GM12878 (cell line): ENCODE measurements around the gene CDH4. TPM values are rescaled to one million over a fixed set of nuclear protein-coding genes. Genes with fewer than 3 reads are reported as not detected.

Experiments used
- ATAC-seq: fragments of 200-7000 bp; cut with Tn5 transposase; 3 replicates; pipeline ENCODE4 v1.9.1; 2020; ENCODE audit warnings: mild to moderate bottlenecking, moderate library complexity
- BruUV-seq: library from RNA; stranded (reverse); fragments of 400-500 nt; replicated peaks from 2 replicates; lab custom pipeline; 2021; lab: Mats Ljungman, UMichigan
- CTCF ChIA-PET: fragments of 300-600 bp; sonication (Branson Sonifier 250); formaldehyde crosslinking; extraction: SDS; loops from one replicate; lab custom pipeline; 2021; ENCODE audit warnings: inconsistent platforms; lab: Yijun Ruan, JAX
- POLR2A ChIA-PET: fragments of 350-600 bp; formaldehyde crosslinking; extraction: SDS; loops from one replicate; lab custom pipeline; 2021; ENCODE audit warnings: inconsistent platforms; lab: Charles Lee
- RAD21 ChIA-PET: fragments of 300-600 bp; sonication (Branson Sonifier 250); formaldehyde crosslinking; loops from one replicate; lab custom pipeline; 2023; ENCODE audit warnings: antibody characterized with exemption; ENCODE audit not compliant: unreplicated experiment; lab: Charles Lee
- SMC1A ChIA-PET: fragments of 300-600 bp; sonication (Branson Sonifier 250); formaldehyde crosslinking; loops from one replicate; lab custom pipeline; 2023; ENCODE audit not compliant: unreplicated experiment, uncharacterized antibody; lab: Charles Lee
- DNase-seq: peaks from one replicate; pipeline ENCODE4 v3.0.0-alpha.2; 2011; ENCODE audit warnings: low read depth, low spot score
- FAIRE-seq: peaks from 3 replicates; lab custom pipeline; 2011; peaks lifted over from hg19 to GRCh38; lab: Jason Lieb, UNC
- H2AFZ ChIP-seq: 2 replicates; pipeline ENCODE4 v1.6.0; 2011; ENCODE audit warnings: low read depth, low read length, control low read depth; ENCODE audit not compliant: control insufficient read depth
- H3K27ac ChIP-seq: 2 replicates; pipeline ENCODE4 v1.5.1; 2011; ENCODE audit warnings: control low read depth; ENCODE audit not compliant: control insufficient read depth, insufficient read depth
- H3K27me3 ChIP-seq, 2 experiments: replicated peaks in 1 of 2; 2 replicates each; pipeline versions ENCODE4 v1.6.0 to v1.6.1; 2011; ENCODE audit warnings: low read length in 1 of 2; ENCODE audit not compliant: control insufficient read depth in 2 of 2, insufficient read depth in 2 of 2
- H3K36me3 ChIP-seq, 2 experiments: 2 replicates each; pipeline ENCODE4 v1.5.1; 2011; ENCODE audit warnings: low read length in 1 of 2; ENCODE audit not compliant: control insufficient read depth in 2 of 2, insufficient read depth in 2 of 2
- H3K4me1 ChIP-seq: 2 replicates; pipeline ENCODE4 v1.6.1; 2011; ENCODE audit warnings: mild to moderate bottlenecking, low read length, moderate library complexity, mixed read lengths; ENCODE audit not compliant: control insufficient read depth, insufficient read depth
- H3K4me2 ChIP-seq: 2 replicates; pipeline ENCODE4 v1.6.0; 2011; ENCODE audit warnings: control low read depth; ENCODE audit not compliant: control insufficient read depth, insufficient read depth
- H3K4me3 ChIP-seq: fragments of 200-600 bp; sonication (generic); 2 replicates; pipeline ENCODE4 v1.5.1; 2016
- H3K79me2 ChIP-seq: 2 replicates; pipeline ENCODE4 v1.6.0; 2011; ENCODE audit warnings: low read length; ENCODE audit not compliant: control insufficient read depth, insufficient read depth
- H3K9ac ChIP-seq: 2 replicates; pipeline ENCODE4 v1.8.0; 2011; ENCODE audit warnings: low read length, control low read depth, mixed read lengths; ENCODE audit not compliant: control insufficient read depth, insufficient read depth
- H3K9me3 ChIP-seq: replicated peaks from 3 replicates; pipeline ENCODE4 v1.5.1; 2011; ENCODE audit warnings: mild to moderate bottlenecking, low read length; ENCODE audit not compliant: control insufficient read depth, insufficient read depth
- H4K20me1 ChIP-seq: 2 replicates; pipeline ENCODE4 v1.6.0; 2011; ENCODE audit not compliant: control insufficient read depth, insufficient read depth
- FOS ChIP-seq: IDR thresholded peaks from 3 replicates; pipeline ENCODE4 v1.6.1; 2011; ENCODE audit warnings: borderline replicate concordance; ENCODE audit not compliant: insufficient read length; ENCODE audit errors: extremely low read depth
- GABPA ChIP-seq: IDR thresholded peaks from 2 replicates; pipeline ENCODE4 v1.6.1; 2014; ENCODE audit warnings: antibody characterized with exemption, low read depth, mild to moderate bottlenecking, inconsistent platforms
- MXI1 ChIP-seq: fragments of 150-350 bp; IDR thresholded peaks from 2 replicates; pipeline ENCODE4 v1.6.1; 2011; ENCODE audit warnings: low read depth, mild to moderate bottlenecking, inconsistent platforms, low read length, improper control_type of control experiment
- MYB ChIP-seq: fragments of 150-350 bp; IDR thresholded peaks from 2 replicates; pipeline ENCODE4 v1.6.1; 2014; ENCODE audit warnings: mild to moderate bottlenecking, low read depth, low read length, borderline replicate concordance
- RCOR1 ChIP-seq: conservative IDR thresholded peaks from 2 replicates; pipeline ENCODE4 v1.6.1; 2012; ENCODE audit warnings: low read depth, low read length, improper control_type of control experiment
- RFX5 ChIP-seq: IDR thresholded peaks from 2 replicates; pipeline ENCODE4 v1.6.1; 2011; ENCODE audit warnings: low read depth, low read length, improper control_type of control experiment
- SPI1 ChIP-seq: IDR thresholded peaks from 2 replicates; pipeline ENCODE4 v1.6.1; 2011; ENCODE audit warnings: low read depth, mild to moderate bottlenecking, low read length, moderate library complexity, borderline replicate concordance; ENCODE audit not compliant: insufficient read depth
- STAT1 ChIP-seq: fragments of 450-650 bp; conservative IDR thresholded peaks from 2 replicates; pipeline ENCODE4 v1.6.1; 2014; ENCODE audit warnings: antibody characterized with exemption, mild to moderate bottlenecking
- TCF7 ChIP-seq: IDR thresholded peaks from 2 replicates; pipeline ENCODE4 v1.6.1; 2014; ENCODE audit warnings: antibody characterized with exemption, borderline replicate concordance
- WGBS: methylation state at CpG from one replicate; pipeline ENCODE4 v1.1.6; 2016; ENCODE audit warnings: low lambda C conversion rate; ENCODE audit not compliant: insufficient replicate concordance, insufficient coverage; ENCODE audit errors: missing lambda C conversion rate; 5-methylcytosine and 5-hydroxymethylcytosine counted together
- in situ Hi-C: fragments of 300-500 bp; cut with MboI; formaldehyde crosslinking; loops from 9 replicates; pipeline ENCODE4 v1.14.3; 2018; ENCODE audit warnings: mixed read lengths
- intact Hi-C: fragments of 100-400 bp; cut with micrococcal nuclease; formaldehyde crosslinking; loops from one replicate; pipeline ENCODE4 v1.14.2; 2022; ENCODE audit not compliant: unreplicated experiment
- polyA plus RNA-seq, 11 experiments: library from polyadenylated mRNA; depleted of rRNA in 4 of 11; unstranded in 6 of 11; stranded (reverse) in 5 of 11; fragments of >200 nt; fragmentation: Nextera tagmentation in 4 of 11; fragmentation: Illumina TruSeq in 1 of 11; extraction: Ambion mirVana in 4 of 11; extraction: Trizol in 1 of 11; gene quantifications; 1 replicate in 1 of 11; 2 replicates in 10 of 11; pipeline versions ENCODE4 v1.2.1 to v1.2.3, GENCODE V29; 2011 to 2016; ENCODE audit warnings: inconsistent platforms in 2 of 11, missing spikeins in 2 of 11, low read depth in 1 of 11
- total RNA-seq, 4 experiments: library from RNA; depleted of rRNA in 3 of 4; stranded (reverse); fragments of >200 nt in 3 of 4; fragmentation: Illumina TruSeq in 1 of 4; extraction: Trizol in 1 of 4; gene quantifications; 2 replicates each; pipeline versions ENCODE4 v1.2.1 to v1.2.3, GENCODE V29; 2013 to 2021
- TF ChIP-seq, protein P1 (sequence below): fragments of 450-650 bp; IDR thresholded peaks from 2 replicates; pipeline ENCODE4 v1.6.1; 2017; ENCODE audit warnings: mild to moderate bottlenecking, moderate library complexity
- TF ChIP-seq, protein P2 (sequence below): fragments of 450-650 bp; IDR thresholded peaks from 2 replicates; pipeline ENCODE4 v1.6.1; 2016; ENCODE audit warnings: mild to moderate bottlenecking, moderate library complexity, borderline replicate concordance
- TF ChIP-seq, protein P3 (sequence below): IDR thresholded peaks from 2 replicates; pipeline ENCODE4 v1.6.1; 2012; ENCODE audit warnings: improper control_type of control experiment, low read depth, low read length; ENCODE audit not compliant: insufficient replicate concordance

The CDH4 gene
- total and polyA plus RNA-seq, 10 of the 15 experiments (the other 5 are each of a cell fraction or from before 2014, with no cell fraction given) = not detected

DNA sequence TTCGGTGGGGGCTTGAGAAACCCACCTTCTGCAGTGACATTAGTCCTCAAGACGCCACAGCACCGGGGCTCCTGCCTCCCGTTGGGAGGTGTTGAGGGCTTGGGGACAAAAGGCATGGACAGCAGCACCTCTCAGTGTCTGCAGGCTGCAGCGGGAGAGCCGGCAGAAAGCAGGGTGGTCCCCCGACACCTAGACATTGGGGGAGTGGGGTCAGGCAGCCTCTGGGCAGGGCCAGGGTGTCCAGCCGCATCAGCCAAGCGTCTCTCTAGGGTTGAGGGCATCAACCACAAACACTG lies 549.0 kb downstream of the CDH4 start:
- no peak overlapping the region for H3K9ac ChIP-seq
- no peak overlapping the region for H2AFZ ChIP-seq
- FAIRE-seq (no peak), DNase-seq (no peak), ATAC-seq (no peak)
- in situ Hi-C loops = no loop called here
- intact Hi-C loops = no loop called here
- no peaks in the 10 kb centered on the region; a peak in 2 of 4 replicates for H3K27me3 ChIP-seq
- BruUV-seq = no TSS peak
- RAD21 ChIA-PET = no interaction called here
- POLR2A ChIA-PET = no interaction called here
- WGBS = 46% methylated on average over 9 of the region's 9 CpGs
- no peak overlapping the region for H3K4me2 ChIP-seq
- no peaks in the 10 kb centered on the region for H3K36me3 ChIP-seq
- no peaks in the 10 kb centered on the region for H3K9me3 ChIP-seq
- CTCF ChIA-PET = no interaction called here
- no peak overlapping the region for H3K4me3 ChIP-seq
- H3K27ac ChIP-seq = no peak overlapping the region
- no peaks in the 10 kb centered on the region for H4K20me1 ChIP-seq
- no peaks in the 10 kb centered on the region for H3K4me1 ChIP-seq
- SMC1A ChIA-PET = no interaction called here
- H3K79me2 ChIP-seq = no peaks in the 10 kb centered on the region
- TF ChIP-seq MYB = no peak
- no peak for TF ChIP-seq STAT1
- no peak for TF ChIP-seq GABPA
- TF ChIP-seq SPI1 = no peak
- TF ChIP-seq RCOR1 = no peak
- TF ChIP-seq, protein P1, sequence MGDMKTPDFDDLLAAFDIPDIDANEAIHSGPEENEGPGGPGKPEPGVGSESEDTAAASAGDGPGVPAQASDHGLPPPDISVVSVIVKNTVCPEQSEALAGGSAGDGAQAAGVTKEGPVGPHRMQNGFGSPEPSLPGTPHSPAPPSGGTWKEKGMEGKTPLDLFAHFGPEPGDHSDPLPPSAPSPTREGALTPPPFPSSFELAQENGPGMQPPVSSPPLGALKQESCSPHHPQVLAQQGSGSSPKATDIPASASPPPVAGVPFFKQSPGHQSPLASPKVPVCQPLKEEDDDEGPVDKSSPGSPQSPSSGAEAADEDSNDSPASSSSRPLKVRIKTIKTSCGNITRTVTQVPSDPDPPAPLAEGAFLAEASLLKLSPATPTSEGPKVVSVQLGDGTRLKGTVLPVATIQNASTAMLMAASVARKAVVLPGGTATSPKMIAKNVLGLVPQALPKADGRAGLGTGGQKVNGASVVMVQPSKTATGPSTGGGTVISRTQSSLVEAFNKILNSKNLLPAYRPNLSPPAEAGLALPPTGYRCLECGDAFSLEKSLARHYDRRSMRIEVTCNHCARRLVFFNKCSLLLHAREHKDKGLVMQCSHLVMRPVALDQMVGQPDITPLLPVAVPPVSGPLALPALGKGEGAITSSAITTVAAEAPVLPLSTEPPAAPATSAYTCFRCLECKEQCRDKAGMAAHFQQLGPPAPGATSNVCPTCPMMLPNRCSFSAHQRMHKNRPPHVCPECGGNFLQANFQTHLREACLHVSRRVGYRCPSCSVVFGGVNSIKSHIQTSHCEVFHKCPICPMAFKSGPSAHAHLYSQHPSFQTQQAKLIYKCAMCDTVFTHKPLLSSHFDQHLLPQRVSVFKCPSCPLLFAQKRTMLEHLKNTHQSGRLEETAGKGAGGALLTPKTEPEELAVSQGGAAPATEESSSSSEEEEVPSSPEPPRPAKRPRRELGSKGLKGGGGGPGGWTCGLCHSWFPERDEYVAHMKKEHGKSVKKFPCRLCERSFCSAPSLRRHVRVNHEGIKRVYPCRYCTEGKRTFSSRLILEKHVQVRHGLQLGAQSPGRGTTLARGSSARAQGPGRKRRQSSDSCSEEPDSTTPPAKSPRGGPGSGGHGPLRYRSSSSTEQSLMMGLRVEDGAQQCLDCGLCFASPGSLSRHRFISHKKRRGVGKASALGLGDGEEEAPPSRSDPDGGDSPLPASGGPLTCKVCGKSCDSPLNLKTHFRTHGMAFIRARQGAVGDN = no peak
- no peak for TF ChIP-seq MXI1
- TF ChIP-seq, protein P2, sequence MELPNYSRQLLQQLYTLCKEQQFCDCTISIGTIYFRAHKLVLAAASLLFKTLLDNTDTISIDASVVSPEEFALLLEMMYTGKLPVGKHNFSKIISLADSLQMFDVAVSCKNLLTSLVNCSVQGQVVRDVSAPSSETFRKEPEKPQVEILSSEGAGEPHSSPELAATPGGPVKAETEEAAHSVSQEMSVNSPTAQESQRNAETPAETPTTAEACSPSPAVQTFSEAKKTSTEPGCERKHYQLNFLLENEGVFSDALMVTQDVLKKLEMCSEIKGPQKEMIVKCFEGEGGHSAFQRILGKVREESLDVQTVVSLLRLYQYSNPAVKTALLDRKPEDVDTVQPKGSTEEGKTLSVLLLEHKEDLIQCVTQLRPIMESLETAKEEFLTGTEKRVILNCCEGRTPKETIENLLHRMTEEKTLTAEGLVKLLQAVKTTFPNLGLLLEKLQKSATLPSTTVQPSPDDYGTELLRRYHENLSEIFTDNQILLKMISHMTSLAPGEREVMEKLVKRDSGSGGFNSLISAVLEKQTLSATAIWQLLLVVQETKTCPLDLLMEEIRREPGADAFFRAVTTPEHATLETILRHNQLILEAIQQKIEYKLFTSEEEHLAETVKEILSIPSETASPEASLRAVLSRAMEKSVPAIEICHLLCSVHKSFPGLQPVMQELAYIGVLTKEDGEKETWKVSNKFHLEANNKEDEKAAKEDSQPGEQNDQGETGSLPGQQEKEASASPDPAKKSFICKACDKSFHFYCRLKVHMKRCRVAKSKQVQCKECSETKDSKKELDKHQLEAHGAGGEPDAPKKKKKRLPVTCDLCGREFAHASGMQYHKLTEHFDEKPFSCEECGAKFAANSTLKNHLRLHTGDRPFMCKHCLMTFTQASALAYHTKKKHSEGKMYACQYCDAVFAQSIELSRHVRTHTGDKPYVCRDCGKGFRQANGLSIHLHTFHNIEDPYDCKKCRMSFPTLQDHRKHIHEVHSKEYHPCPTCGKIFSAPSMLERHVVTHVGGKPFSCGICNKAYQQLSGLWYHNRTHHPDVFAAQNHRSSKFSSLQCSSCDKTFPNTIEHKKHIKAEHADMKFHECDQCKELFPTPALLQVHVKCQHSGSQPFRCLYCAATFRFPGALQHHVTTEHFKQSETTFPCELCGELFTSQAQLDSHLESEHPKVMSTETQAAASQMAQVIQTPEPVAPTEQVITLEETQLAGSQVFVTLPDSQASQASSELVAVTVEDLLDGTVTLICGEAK = no peak
- TF ChIP-seq RFX5 = no peak
- TF ChIP-seq FOS = no peak
- no peak for TF ChIP-seq TCF7
- TF ChIP-seq, protein P3, sequence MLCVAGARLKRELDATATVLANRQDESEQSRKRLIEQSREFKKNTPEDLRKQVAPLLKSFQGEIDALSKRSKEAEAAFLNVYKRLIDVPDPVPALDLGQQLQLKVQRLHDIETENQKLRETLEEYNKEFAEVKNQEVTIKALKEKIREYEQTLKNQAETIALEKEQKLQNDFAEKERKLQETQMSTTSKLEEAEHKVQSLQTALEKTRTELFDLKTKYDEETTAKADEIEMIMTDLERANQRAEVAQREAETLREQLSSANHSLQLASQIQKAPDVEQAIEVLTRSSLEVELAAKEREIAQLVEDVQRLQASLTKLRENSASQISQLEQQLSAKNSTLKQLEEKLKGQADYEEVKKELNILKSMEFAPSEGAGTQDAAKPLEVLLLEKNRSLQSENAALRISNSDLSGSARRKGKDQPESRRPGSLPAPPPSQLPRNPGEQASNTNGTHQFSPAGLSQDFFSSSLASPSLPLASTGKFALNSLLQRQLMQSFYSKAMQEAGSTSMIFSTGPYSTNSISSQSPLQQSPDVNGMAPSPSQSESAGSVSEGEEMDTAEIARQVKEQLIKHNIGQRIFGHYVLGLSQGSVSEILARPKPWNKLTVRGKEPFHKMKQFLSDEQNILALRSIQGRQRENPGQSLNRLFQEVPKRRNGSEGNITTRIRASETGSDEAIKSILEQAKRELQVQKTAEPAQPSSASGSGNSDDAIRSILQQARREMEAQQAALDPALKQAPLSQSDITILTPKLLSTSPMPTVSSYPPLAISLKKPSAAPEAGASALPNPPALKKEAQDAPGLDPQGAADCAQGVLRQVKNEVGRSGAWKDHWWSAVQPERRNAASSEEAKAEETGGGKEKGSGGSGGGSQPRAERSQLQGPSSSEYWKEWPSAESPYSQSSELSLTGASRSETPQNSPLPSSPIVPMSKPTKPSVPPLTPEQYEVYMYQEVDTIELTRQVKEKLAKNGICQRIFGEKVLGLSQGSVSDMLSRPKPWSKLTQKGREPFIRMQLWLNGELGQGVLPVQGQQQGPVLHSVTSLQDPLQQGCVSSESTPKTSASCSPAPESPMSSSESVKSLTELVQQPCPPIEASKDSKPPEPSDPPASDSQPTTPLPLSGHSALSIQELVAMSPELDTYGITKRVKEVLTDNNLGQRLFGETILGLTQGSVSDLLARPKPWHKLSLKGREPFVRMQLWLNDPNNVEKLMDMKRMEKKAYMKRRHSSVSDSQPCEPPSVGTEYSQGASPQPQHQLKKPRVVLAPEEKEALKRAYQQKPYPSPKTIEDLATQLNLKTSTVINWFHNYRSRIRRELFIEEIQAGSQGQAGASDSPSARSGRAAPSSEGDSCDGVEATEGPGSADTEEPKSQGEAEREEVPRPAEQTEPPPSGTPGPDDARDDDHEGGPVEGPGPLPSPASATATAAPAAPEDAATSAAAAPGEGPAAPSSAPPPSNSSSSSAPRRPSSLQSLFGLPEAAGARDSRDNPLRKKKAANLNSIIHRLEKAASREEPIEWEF = no peak
